H1 (cell line): ENCODE data around the gene ZNF280C. TPM values are rescaled to one million over a fixed set of nuclear protein-coding genes. Genes with fewer than 3 reads are reported as not detected.

ENCODE experiments used
- CTCF ChIA-PET: fragments of 300-600 bp; sonication (Branson Sonifier 250); formaldehyde crosslinking; loops from one replicate; lab custom pipeline; 2021; ENCODE audit not compliant: partially characterized antibody; lab: Charles Lee
- POLR2A ChIA-PET: fragments of 300-600 bp; sonication (Branson Sonifier 250); formaldehyde crosslinking; loops from one replicate; lab custom pipeline; 2021; ENCODE audit warnings: inconsistent platforms; ENCODE audit not compliant: partially characterized antibody; lab: Charles Lee
- DNase-seq, 2 experiments: peaks; one replicate each; pipeline versions ENCODE4 v3.0.0 to v3.0.0-alpha.2; 2010 to 2022; ENCODE audit warnings: low spot score in 2 of 2, low read depth in 1 of 2, mixed read lengths in 1 of 2
- FAIRE-seq: peaks from 2 replicates; lab custom pipeline; 2011; peaks lifted over from hg19 to GRCh38; lab: Jason Lieb, UNC
- H2AFZ ChIP-seq: 2 replicates; pipeline ENCODE4 v1.8.1; 2012; ENCODE audit warnings: low read length, inconsistent platforms
- H2AK5ac ChIP-seq: 2 replicates; pipeline ENCODE4 v1.6.1; 2013; ENCODE audit warnings: low read depth, low read length
- H2BK120ac ChIP-seq: replicated peaks from 2 replicates; pipeline ENCODE3; 2013; ENCODE audit warnings: low read depth, low read length, inconsistent platforms
- H2BK12ac ChIP-seq: 2 replicates; pipeline ENCODE4 v1.6.1; 2013; ENCODE audit warnings: low read depth, low read length
- H2BK15ac ChIP-seq: 2 replicates; pipeline ENCODE4 v1.6.1; 2013; ENCODE audit warnings: low read length
- H2BK20ac ChIP-seq: 2 replicates; pipeline ENCODE4 v1.6.1; 2013; ENCODE audit warnings: low read length
- H2BK5ac ChIP-seq: 2 replicates; pipeline ENCODE4 v1.6.1; 2013; ENCODE audit warnings: low read depth, low read length
- H3K14ac ChIP-seq: 2 replicates; pipeline ENCODE4 v1.6.1; 2013; ENCODE audit warnings: inconsistent platforms; ENCODE audit not compliant: insufficient read length
- H3K18ac ChIP-seq: 2 replicates; pipeline ENCODE4 v1.6.1; 2013; ENCODE audit warnings: low read length; ENCODE audit errors: extremely low read depth
- H3K23ac ChIP-seq: 2 replicates; pipeline ENCODE4 v1.6.1; 2013; ENCODE audit warnings: inconsistent platforms; ENCODE audit not compliant: insufficient read length
- H3K23me2 ChIP-seq: 2 replicates; pipeline ENCODE4 v1.6.1; 2013; ENCODE audit warnings: low read depth, low read length
- H3K27ac ChIP-seq: 2 replicates; pipeline ENCODE4 v1.6.1; 2011; ENCODE audit warnings: low read depth, low read length, inconsistent platforms
- H3K27me3 ChIP-seq, 4 experiments: replicated peaks in 1 of 4; 1 replicate in 1 of 4; 2 replicates in 3 of 4; pipeline versions ENCODE4 v1.6.1 to v1.8.1; 2011 to 2013; ENCODE audit warnings: low read length in 3 of 4, mild to moderate bottlenecking in 3 of 4, inconsistent platforms in 2 of 4, mixed read lengths in 2 of 4, moderate library complexity in 1 of 4; ENCODE audit not compliant: control insufficient read depth in 3 of 4, insufficient read depth in 3 of 4; ENCODE audit errors: extremely low read depth in 1 of 4
- H3K36me3 ChIP-seq, 4 experiments: 2 replicates each; pipeline versions ENCODE4 v1.6.1 to v1.8.1; 2011 to 2013; ENCODE audit warnings: mild to moderate bottlenecking in 4 of 4, low read length in 3 of 4, moderate library complexity in 2 of 4, control low read depth in 1 of 4, inconsistent platforms in 1 of 4; ENCODE audit not compliant: insufficient read depth in 4 of 4, control insufficient read depth in 2 of 4
- H3K4ac ChIP-seq: replicated peaks from 2 replicates; pipeline ENCODE3; 2013; ENCODE audit warnings: low read length, low read depth, mixed read lengths, inconsistent platforms; ENCODE audit not compliant: insufficient read length
- H3K4me1 ChIP-seq, 4 experiments: replicated peaks in 1 of 4; 1 replicate in 1 of 4; 2 replicates in 3 of 4; pipeline versions ENCODE4 v1.6.1 to v1.8.1; 2011 to 2013; ENCODE audit warnings: low read length in 3 of 4, inconsistent platforms in 2 of 4, mixed read lengths in 1 of 4; ENCODE audit not compliant: insufficient read depth in 4 of 4, control insufficient read depth in 3 of 4
- H3K4me2 ChIP-seq, 2 experiments: 2 replicates each; pipeline versions ENCODE4 v1.6.1 to v1.8.1; 2011 to 2013; ENCODE audit warnings: low read depth in 2 of 2, low read length in 2 of 2, control low read depth in 1 of 2, inconsistent platforms in 1 of 2, mild to moderate bottlenecking in 1 of 2; ENCODE audit not compliant: insufficient read depth in 1 of 2
- H3K4me3 ChIP-seq, 4 experiments: fragments of 200-600, 300-600 bp in 1 of 4; sonication (generic), shearing (Covaris generic), sonication (Bioruptor Twin) in 1 of 4; 2 replicates each; pipeline versions ENCODE4 v1.5.1 to v1.8.1; 2011 to 2016; ENCODE audit warnings: low read length in 4 of 4, low read depth in 3 of 4, control low read depth in 2 of 4, inconsistent platforms in 2 of 4, mild to moderate bottlenecking in 2 of 4, mixed read lengths in 1 of 4, moderate library complexity in 1 of 4; ENCODE audit not compliant: insufficient read depth in 2 of 4; ENCODE audit errors: extremely low read depth in 1 of 4
- H3K56ac ChIP-seq: replicated peaks from 2 replicates; pipeline ENCODE3; 2013; ENCODE audit warnings: low read depth, mild to moderate bottlenecking, mixed read lengths, low read length, inconsistent platforms; ENCODE audit not compliant: insufficient read length
- H3K79me1 ChIP-seq: 2 replicates; pipeline ENCODE4 v1.6.1; 2013; ENCODE audit warnings: low read depth, low read length, control low read depth
- H3K79me2 ChIP-seq, 2 experiments: 2 replicates each; pipeline versions ENCODE4 v1.6.1 to v1.8.1; 2012 to 2013; ENCODE audit warnings: low read length in 2 of 2, mild to moderate bottlenecking in 2 of 2, inconsistent platforms in 1 of 2; ENCODE audit not compliant: insufficient read depth in 2 of 2, control insufficient read depth in 1 of 2
- H3K9ac ChIP-seq, 4 experiments: replicated peaks in 1 of 4; 1 replicate in 1 of 4; 2 replicates in 3 of 4; pipeline versions ENCODE4 v1.6.1 to v1.8.1; 2011 to 2013; ENCODE audit warnings: low read depth in 3 of 4, low read length in 3 of 4, control low read depth in 2 of 4, mild to moderate bottlenecking in 2 of 4, moderate library complexity in 2 of 4, inconsistent platforms in 1 of 4; ENCODE audit errors: extremely low read depth in 1 of 4
- H3K9me3 ChIP-seq, 2 experiments: 2 replicates each; pipeline versions ENCODE4 v1.6.1 to v1.8.1; 2012 to 2013; ENCODE audit warnings: mild to moderate bottlenecking in 2 of 2, moderate library complexity in 2 of 2, control low read depth in 1 of 2, inconsistent platforms in 1 of 2, low read depth in 1 of 2, low read length in 1 of 2, mixed read lengths in 1 of 2; ENCODE audit not compliant: insufficient read depth in 2 of 2
- H4K20me1 ChIP-seq, 2 experiments: replicated peaks in 1 of 2; 2 replicates each; pipeline versions ENCODE3 to v1.8.1; 2011 to 2013; ENCODE audit warnings: inconsistent platforms in 2 of 2, low read length in 2 of 2, mild to moderate bottlenecking in 1 of 2; ENCODE audit not compliant: insufficient read depth in 2 of 2, control insufficient read depth in 1 of 2
- H4K5ac ChIP-seq: 2 replicates; pipeline ENCODE4 v1.6.1; 2013; ENCODE audit warnings: low read length, low read depth, mixed read lengths, inconsistent platforms; ENCODE audit not compliant: insufficient read length
- H4K8ac ChIP-seq: 2 replicates; pipeline ENCODE4 v1.8.0; 2013; ENCODE audit warnings: mild to moderate bottlenecking, moderate library complexity, low read length, inconsistent platforms; ENCODE audit not compliant: insufficient read depth; ENCODE audit errors: extremely low read depth
- H4K91ac ChIP-seq: replicated peaks from 2 replicates; pipeline ENCODE3; 2013; ENCODE audit warnings: low read length, mixed read lengths, inconsistent platforms; ENCODE audit not compliant: insufficient read length
- BACH1 ChIP-seq: IDR thresholded peaks from 2 replicates; pipeline ENCODE4 v1.6.1; 2012; ENCODE audit warnings: low read length, improper control_type of control experiment
- BCL11A ChIP-seq, 2 experiments: IDR thresholded peaks; one replicate each; pipeline ENCODE4 v1.6.1; 2011; ENCODE audit warnings: low read depth in 2 of 2, low read length in 2 of 2, mild to moderate bottlenecking in 2 of 2
- CHD1 ChIP-seq: IDR thresholded peaks from 2 replicates; pipeline ENCODE4 v1.6.1; 2012; ENCODE audit warnings: low read depth, low read length, improper control_type of control experiment
- EGR1 ChIP-seq: IDR thresholded peaks from 2 replicates; pipeline ENCODE4 v1.6.1; 2011; ENCODE audit warnings: low read depth, low read length, borderline replicate concordance
- HDAC6 ChIP-seq: IDR thresholded peaks from one replicate; pipeline ENCODE4 v1.7.1; 2012; ENCODE audit warnings: low read depth, mild to moderate bottlenecking, inconsistent platforms, low read length, moderate library complexity
- KDM5A ChIP-seq: fragments of 200-600 bp; IDR thresholded peaks from 2 replicates; pipeline ENCODE4 v1.7.1; 2012; ENCODE audit warnings: mild to moderate bottlenecking, low read length, inconsistent platforms, mixed read lengths
- PHF8 ChIP-seq: fragments of 200-600 bp; sonication (generic); conservative IDR thresholded peaks from 2 replicates; pipeline ENCODE4 v1.7.1; 2012; ENCODE audit warnings: low read depth, mild to moderate bottlenecking, inconsistent platforms, low read length, moderate library complexity
- RXRA ChIP-seq: IDR thresholded peaks from 2 replicates; pipeline ENCODE4 v1.6.1; 2011; ENCODE audit warnings: low read depth, mild to moderate bottlenecking, low read length, moderate library complexity; ENCODE audit not compliant: insufficient read depth
- SIX5 ChIP-seq: IDR thresholded peaks from 2 replicates; pipeline ENCODE4 v1.6.1; 2011; ENCODE audit warnings: mild to moderate bottlenecking, low read depth, low read length
- SRF ChIP-seq: IDR thresholded peaks from 2 replicates; pipeline ENCODE4 v1.6.1; 2011; ENCODE audit warnings: mild to moderate bottlenecking, low read depth, low read length, moderate library complexity
- TAF1 ChIP-seq: IDR thresholded peaks from 2 replicates; pipeline ENCODE4 v1.6.1; 2011; ENCODE audit warnings: mild to moderate bottlenecking, low read depth, low read length
- whole genome bisulfite sequencing, 2 experiments: shearing (Covaris generic) in 1 of 2; methylation state at CpG; one replicate each; pipeline versions ENCODE4 v1.1.6 to v1.1.7; 2013 to 2015; ENCODE audit warnings: low lambda C conversion rate in 2 of 2, mixed read lengths in 2 of 2, inconsistent platforms in 1 of 2, low coverage in 1 of 2, missing lambda C conversion rate in 1 of 2; ENCODE audit not compliant: insufficient replicate concordance in 2 of 2, insufficient coverage in 1 of 2, insufficient read length in 1 of 2; ENCODE audit errors: extremely low coverage in 1 of 2, missing lambda C conversion rate in 1 of 2; 5-methylcytosine and 5-hydroxymethylcytosine counted together
- polyA plus RNA-seq, 7 experiments: library from polyadenylated mRNA; depleted of rRNA in 3 of 7; stranded (reverse) in 5 of 7; unstranded in 2 of 7; fragments of >200 nt in 5 of 7; fragments of 200-250 nt in 2 of 7; gene quantifications; 1 replicate in 5 of 7; 2 replicates in 1 of 7; 4 replicates in 1 of 7; pipeline versions ENCODE4 v1.2.1 to v1.2.3, GENCODE V29; 2011 to 2013; ENCODE audit warnings: missing spikeins in 2 of 7, mixed read lengths in 2 of 7
- total RNA-seq: library from RNA; stranded (reverse); fragmentation: NEBNext Ultra II Directional; extraction: Animal tissue kit (Norgen Biotek cat#: 25700); gene quantifications from 2 replicates; pipeline ENCODE4 v1.2.1, GENCODE V29; 2021
- TF ChIP-seq, protein P1 (sequence below): IDR thresholded peaks from 2 replicates; pipeline ENCODE4 v1.6.1; 2011; ENCODE audit warnings: low read length, improper control_type of control experiment

The ZNF280C gene
- total and polyA plus RNA-seq, 2 of the 8 experiments (the other 6 are each of a cell fraction or from before 2014, with no cell fraction given) = 8.4 to 13.4 TPM

DNA sequence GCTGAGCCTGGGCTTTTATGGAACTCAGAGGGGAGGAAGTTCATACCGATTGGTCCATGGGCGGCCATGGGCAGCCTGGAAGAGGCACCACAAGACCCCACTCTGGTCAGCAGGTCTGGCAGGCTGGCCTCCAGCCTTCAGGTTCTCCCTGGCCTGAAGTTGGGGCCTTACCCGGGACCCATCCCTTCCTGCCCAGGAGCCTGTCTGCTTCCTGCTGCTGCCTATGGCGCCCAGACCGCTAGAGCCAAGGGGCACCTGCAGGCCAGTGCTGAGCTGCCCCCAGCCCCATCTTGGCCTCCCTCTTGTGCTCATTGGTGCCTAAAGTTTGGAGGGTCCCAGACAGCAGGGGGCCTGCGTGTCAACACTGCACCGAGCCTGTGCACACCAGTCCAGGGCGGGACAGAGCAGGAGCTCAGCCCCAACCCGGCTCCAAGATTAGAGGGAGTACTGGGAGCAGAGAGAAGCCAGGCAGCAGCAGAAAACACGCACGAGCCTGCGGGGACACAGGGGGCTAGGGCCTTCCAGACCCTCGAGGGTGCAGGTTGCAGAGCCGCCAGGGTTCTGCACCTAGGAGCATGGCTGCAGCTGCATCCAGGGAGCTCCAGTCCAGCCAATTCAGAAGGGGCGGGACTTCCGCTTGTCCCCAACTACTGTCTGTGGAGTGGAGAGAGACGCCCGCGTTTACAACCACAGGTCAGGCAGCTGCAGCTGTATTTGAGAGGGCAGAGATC is 30.7 kb upstream of the ZNF280C start:
- ChIA-PET POLR2A (interaction anchor here (1.5 kb wide), 1 partner anchor 35 kb away, joined by 3 read pairs; no protein-coding TSS in a partner anchor), CTCF (no interaction called here)
- no peaks in the 10 kb centered on the region for H3K9me3 ChIP-seq
- H3K56ac ChIP-seq = no peak overlapping the region
- H3K4me3 ChIP-seq = no peak overlapping the region
- H3K4ac ChIP-seq = no peak overlapping the region
- no peak overlapping the region for H2BK12ac ChIP-seq
- no peak overlapping the region for H4K91ac ChIP-seq
- H3K79me1 ChIP-seq = no peaks in the 10 kb centered on the region
- H2BK120ac ChIP-seq = no peak overlapping the region
- H2BK5ac ChIP-seq = no peak overlapping the region
- H3K27ac ChIP-seq = no peak overlapping the region
- H3K14ac ChIP-seq = no peak overlapping the region
- H2BK15ac ChIP-seq = no peak overlapping the region
- no peaks in the 10 kb centered on the region for H3K79me2 ChIP-seq
- no peak overlapping the region for H3K18ac ChIP-seq
- DNase-seq (no peak), FAIRE-seq (no peak)
- H3K4me1 ChIP-seq = no peaks in the 10 kb centered on the region; a peak in 1 of 7 replicates
- 87% methylated on average over 16 of the region's 19 CpGs; no CpG with 5 or more reads in 1 of the 2 experiments for WGBS, 2 experiments
- H2BK20ac ChIP-seq = no peak overlapping the region
- H4K20me1 ChIP-seq = no peaks in the 10 kb centered on the region
- H3K23me2 ChIP-seq = no peaks in the 10 kb centered on the region
- H3K9ac ChIP-seq = no peak overlapping the region
- no peak overlapping the region for H3K23ac ChIP-seq
- no peak overlapping the region for H4K5ac ChIP-seq
- H3K4me2 ChIP-seq = no peak overlapping the region
- no peak overlapping the region for H2AK5ac ChIP-seq
- no peak overlapping the region; the same call in 1 of the 2 replicates for H4K8ac ChIP-seq
- no peak overlapping the region; the same call in 1 of the 2 replicates for H2AFZ ChIP-seq
- H3K27me3 ChIP-seq = no peaks in the 10 kb centered on the region
- no peaks in the 10 kb centered on the region for H3K36me3 ChIP-seq
- TF ChIP-seq BCL11A (IDR thresholded peaks at IDR 0.05; ENCODE audit: low read depth in 2 of 2, low read length in 2 of 2) = no peak
- TF ChIP-seq SIX5 = no peak
- TF ChIP-seq BACH1 = no peak
- TF ChIP-seq EGR1 = no peak
- no peak for TF ChIP-seq SRF
- no peak for TF ChIP-seq CHD1
- TF ChIP-seq KDM5A = no peak
- no peak for TF ChIP-seq HDAC6
- TF ChIP-seq, protein P1, sequence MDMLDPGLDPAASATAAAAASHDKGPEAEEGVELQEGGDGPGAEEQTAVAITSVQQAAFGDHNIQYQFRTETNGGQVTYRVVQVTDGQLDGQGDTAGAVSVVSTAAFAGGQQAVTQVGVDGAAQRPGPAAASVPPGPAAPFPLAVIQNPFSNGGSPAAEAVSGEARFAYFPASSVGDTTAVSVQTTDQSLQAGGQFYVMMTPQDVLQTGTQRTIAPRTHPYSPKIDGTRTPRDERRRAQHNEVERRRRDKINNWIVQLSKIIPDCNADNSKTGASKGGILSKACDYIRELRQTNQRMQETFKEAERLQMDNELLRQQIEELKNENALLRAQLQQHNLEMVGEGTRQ = no peak
- TF ChIP-seq RXRA = no peak
- TF ChIP-seq TAF1 = no peak
- TF ChIP-seq PHF8 = no peak
